SK-N-SH treated with all-trans-retinoic acid at 6 μM for 48 hours (cell line): Measurements from ENCODE around the gene HIF3A.

ENCODE experiments used
- ATAC-seq: fragments of 200-7000 bp; cut with Tn5 transposase; 3 replicates; pipeline ENCODE4 v1.9.1; 2020; ENCODE audit warnings: mild to moderate bottlenecking, moderate library complexity
- ARNTL ChIP-seq: fragments of 450-650 bp; formaldehyde crosslinking; IDR thresholded peaks from 2 replicates; pipeline ENCODE4 v1.5.0; 2020; ENCODE audit warnings: low read depth, mild to moderate bottlenecking, moderate library complexity, borderline replicate concordance
- BACH2 ChIP-seq: fragments of 250-450 bp; sonication (Bioruptor Pico); IDR thresholded peaks from 2 replicates; pipeline ENCODE4 v1.9.0; 2021; ENCODE audit warnings: mild to moderate bottlenecking, borderline replicate concordance
- CSDC2 ChIP-seq: fragments of 250-450 bp; sonication (Bioruptor Pico); IDR thresholded peaks from 2 replicates; pipeline ENCODE4 v1.5.0; 2020; ENCODE audit warnings: mild to moderate bottlenecking, moderate library complexity
- ESRRG ChIP-seq: fragments of 250-450 bp; sonication (Bioruptor Pico); IDR thresholded peaks from 2 replicates; pipeline ENCODE4 v1.6.1; 2021; ENCODE audit warnings: mild to moderate bottlenecking
- GLIS3 ChIP-seq: fragments of 250-450 bp; sonication (Bioruptor Pico); IDR thresholded peaks from 2 replicates; pipeline ENCODE4 v1.5.0; 2020; ENCODE audit warnings: mild to moderate bottlenecking, moderate library complexity
- PPARA ChIP-seq: fragments of 250-450 bp; sonication (Bioruptor Pico); IDR thresholded peaks from 2 replicates; pipeline ENCODE4 v1.5.0; 2020; ENCODE audit warnings: mild to moderate bottlenecking, borderline replicate concordance
- RARB ChIP-seq: fragments of 250-450 bp; sonication (Bioruptor Pico); IDR thresholded peaks from 2 replicates; pipeline ENCODE4 v1.8.0; 2021; ENCODE audit warnings: mild to moderate bottlenecking, moderate library complexity
- TCF4 ChIP-seq: fragments of 250-450 bp; sonication (Bioruptor Pico); IDR thresholded peaks from 2 replicates; pipeline ENCODE4 v1.8.0; 2021; ENCODE audit warnings: mild to moderate bottlenecking, moderate library complexity, borderline replicate concordance
- TOX ChIP-seq: fragments of 250-450 bp; sonication (Bioruptor Pico); IDR thresholded peaks from 2 replicates; pipeline ENCODE4 v1.8.0; 2021; ENCODE audit warnings: mild to moderate bottlenecking, moderate library complexity, borderline replicate concordance
- ZC3H10 ChIP-seq: fragments of 250-450 bp; sonication (Bioruptor Pico); IDR thresholded peaks from 2 replicates; pipeline ENCODE4 v1.5.1; 2021; ENCODE audit warnings: mild to moderate bottlenecking, moderate library complexity
- ZFP3 ChIP-seq: fragments of 250-450 bp; sonication (Bioruptor Pico); IDR thresholded peaks from 2 replicates; pipeline ENCODE4 v1.5.0; 2020; ENCODE audit warnings: mild to moderate bottlenecking, moderate library complexity
- ZFP30 ChIP-seq: fragments of 450-650 bp; formaldehyde crosslinking; IDR thresholded peaks from 2 replicates; pipeline ENCODE4 v1.5.0; 2022; ENCODE audit warnings: mild to moderate bottlenecking, moderate library complexity
- ZNF565 ChIP-seq: fragments of 450-650 bp; formaldehyde crosslinking; conservative IDR thresholded peaks from 2 replicates; pipeline ENCODE4 v1.5.0; 2020; ENCODE audit warnings: low read depth, mild to moderate bottlenecking, moderate library complexity
- ZNF70 ChIP-seq: fragments of 450-650 bp; formaldehyde crosslinking; IDR thresholded peaks from 2 replicates; pipeline ENCODE4 v1.5.0; 2020; ENCODE audit warnings: mild to moderate bottlenecking, moderate library complexity
- ZNF8 ChIP-seq: fragments of 450-650 bp; formaldehyde crosslinking; IDR thresholded peaks from 2 replicates; pipeline ENCODE4 v1.5.0; 2020; ENCODE audit warnings: mild to moderate bottlenecking, moderate library complexity
- TF ChIP-seq, protein P1 (sequence below): fragments of 250-450 bp; sonication (Bioruptor Pico); IDR thresholded peaks from 2 replicates; pipeline ENCODE4 v1.8.0; 2020; ENCODE audit warnings: mild to moderate bottlenecking, moderate library complexity, borderline replicate concordance
- TF ChIP-seq, protein P2 (sequence below): fragments of 250-450 bp; sonication (Bioruptor Pico); IDR thresholded peaks from 2 replicates; pipeline ENCODE4 v1.5.0; 2020; ENCODE audit warnings: mild to moderate bottlenecking, moderate library complexity
- TF ChIP-seq, protein P3 (sequence below): fragments of 250-450 bp; sonication (Bioruptor Pico); IDR thresholded peaks from 2 replicates; pipeline ENCODE4 v1.8.0; 2021; ENCODE audit warnings: low read depth, mild to moderate bottlenecking, moderate library complexity, borderline replicate concordance
- TF ChIP-seq, protein P4 (sequence below): fragments of 250-450 bp; sonication (Bioruptor Pico); IDR thresholded peaks from 2 replicates; pipeline ENCODE4 v1.5.1; 2020; ENCODE audit warnings: low read depth, mild to moderate bottlenecking, moderate library complexity
- TF ChIP-seq, protein P5 (sequence below): fragments of 250-450 bp; sonication (Bioruptor Pico); IDR thresholded peaks from 2 replicates; pipeline ENCODE4 v1.5.1; 2021; ENCODE audit warnings: mild to moderate bottlenecking, moderate library complexity

HIF3A gene

DNA sequence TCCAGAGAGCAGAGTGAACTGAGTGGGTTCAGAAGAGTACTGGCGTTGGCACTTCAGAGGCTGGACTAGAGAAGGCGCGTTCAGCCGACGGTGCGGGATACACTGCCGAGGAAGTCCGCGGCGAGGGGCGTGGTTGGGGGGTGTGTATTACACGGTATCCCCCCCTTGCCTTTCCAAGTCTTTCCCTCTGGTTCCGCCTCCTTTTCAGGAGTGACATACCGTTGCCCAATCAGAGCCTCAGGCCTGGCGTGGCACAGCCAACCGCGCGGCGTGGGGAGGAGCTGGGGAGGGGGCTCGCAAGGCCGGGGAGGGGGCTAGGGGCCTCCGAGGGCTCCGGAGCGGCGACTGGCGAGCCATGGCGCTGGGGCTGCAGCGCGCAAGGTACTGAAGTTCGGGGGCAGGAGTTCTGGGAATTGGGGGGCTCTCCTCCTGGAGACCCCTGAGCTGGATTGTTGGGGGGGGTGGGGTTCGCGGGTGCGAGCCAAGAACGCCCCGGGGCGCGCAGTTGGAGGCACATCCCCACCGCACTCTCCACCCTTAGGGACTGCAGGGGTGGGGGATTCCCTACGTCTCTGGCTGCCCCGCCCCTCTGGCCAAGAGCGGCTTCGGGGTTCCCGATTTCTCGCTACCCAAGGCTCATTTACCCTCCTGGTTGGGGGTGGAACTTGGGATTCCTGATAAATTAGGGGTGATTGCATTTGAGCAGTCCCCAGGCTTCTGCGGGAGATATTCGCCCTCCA, at the start of gene HIF3A:
TSS of gene HIF3A (plus strand) at position 321 of the 740 bp plus-strand sequence. CDS start at position 356, 35 bp downstream.
- TF ChIP-seq TCF4 (CRISPR knock-in tag) (no peak), ZFP30 (CRISPR knock-in tag) (no peak), ZNF565 (CRISPR knock-in tag) (no peak), GLIS3 (CRISPR knock-in tag) (no peak), RARB (no peak), ZFP3 (no peak), ZNF70 (CRISPR knock-in tag) (no peak), ESRRG (CRISPR knock-in tag) (no peak)
- TF ChIP-seq, protein P1, sequence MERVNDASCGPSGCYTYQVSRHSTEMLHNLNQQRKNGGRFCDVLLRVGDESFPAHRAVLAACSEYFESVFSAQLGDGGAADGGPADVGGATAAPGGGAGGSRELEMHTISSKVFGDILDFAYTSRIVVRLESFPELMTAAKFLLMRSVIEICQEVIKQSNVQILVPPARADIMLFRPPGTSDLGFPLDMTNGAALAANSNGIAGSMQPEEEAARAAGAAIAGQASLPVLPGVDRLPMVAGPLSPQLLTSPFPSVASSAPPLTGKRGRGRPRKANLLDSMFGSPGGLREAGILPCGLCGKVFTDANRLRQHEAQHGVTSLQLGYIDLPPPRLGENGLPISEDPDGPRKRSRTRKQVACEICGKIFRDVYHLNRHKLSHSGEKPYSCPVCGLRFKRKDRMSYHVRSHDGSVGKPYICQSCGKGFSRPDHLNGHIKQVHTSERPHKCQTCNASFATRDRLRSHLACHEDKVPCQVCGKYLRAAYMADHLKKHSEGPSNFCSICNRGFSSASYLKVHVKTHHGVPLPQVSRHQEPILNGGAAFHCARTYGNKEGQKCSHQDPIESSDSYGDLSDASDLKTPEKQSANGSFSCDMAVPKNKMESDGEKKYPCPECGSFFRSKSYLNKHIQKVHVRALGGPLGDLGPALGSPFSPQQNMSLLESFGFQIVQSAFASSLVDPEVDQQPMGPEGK (CRISPR knock-in tag) = no peak
- TF ChIP-seq, protein P2, sequence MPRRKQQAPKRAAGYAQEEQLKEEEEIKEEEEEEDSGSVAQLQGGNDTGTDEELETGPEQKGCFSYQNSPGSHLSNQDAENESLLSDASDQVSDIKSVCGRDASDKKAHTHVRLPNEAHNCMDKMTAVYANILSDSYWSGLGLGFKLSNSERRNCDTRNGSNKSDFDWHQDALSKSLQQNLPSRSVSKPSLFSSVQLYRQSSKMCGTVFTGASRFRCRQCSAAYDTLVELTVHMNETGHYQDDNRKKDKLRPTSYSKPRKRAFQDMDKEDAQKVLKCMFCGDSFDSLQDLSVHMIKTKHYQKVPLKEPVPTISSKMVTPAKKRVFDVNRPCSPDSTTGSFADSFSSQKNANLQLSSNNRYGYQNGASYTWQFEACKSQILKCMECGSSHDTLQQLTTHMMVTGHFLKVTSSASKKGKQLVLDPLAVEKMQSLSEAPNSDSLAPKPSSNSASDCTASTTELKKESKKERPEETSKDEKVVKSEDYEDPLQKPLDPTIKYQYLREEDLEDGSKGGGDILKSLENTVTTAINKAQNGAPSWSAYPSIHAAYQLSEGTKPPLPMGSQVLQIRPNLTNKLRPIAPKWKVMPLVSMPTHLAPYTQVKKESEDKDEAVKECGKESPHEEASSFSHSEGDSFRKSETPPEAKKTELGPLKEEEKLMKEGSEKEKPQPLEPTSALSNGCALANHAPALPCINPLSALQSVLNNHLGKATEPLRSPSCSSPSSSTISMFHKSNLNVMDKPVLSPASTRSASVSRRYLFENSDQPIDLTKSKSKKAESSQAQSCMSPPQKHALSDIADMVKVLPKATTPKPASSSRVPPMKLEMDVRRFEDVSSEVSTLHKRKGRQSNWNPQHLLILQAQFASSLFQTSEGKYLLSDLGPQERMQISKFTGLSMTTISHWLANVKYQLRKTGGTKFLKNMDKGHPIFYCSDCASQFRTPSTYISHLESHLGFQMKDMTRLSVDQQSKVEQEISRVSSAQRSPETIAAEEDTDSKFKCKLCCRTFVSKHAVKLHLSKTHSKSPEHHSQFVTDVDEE (CRISPR knock-in tag) = no peak
- TF ChIP-seq, protein P3, sequence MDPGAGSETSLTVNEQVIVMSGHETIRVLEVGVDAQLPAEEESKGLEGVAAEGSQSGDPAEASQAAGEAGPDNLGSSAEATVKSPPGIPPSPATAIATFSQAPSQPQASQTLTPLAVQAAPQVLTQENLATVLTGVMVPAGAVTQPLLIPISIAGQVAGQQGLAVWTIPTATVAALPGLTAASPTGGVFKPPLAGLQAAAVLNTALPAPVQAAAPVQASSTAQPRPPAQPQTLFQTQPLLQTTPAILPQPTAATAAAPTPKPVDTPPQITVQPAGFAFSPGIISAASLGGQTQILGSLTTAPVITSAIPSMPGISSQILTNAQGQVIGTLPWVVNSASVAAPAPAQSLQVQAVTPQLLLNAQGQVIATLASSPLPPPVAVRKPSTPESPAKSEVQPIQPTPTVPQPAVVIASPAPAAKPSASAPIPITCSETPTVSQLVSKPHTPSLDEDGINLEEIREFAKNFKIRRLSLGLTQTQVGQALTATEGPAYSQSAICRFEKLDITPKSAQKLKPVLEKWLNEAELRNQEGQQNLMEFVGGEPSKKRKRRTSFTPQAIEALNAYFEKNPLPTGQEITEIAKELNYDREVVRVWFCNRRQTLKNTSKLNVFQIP (CRISPR knock-in tag) = no peak
- ATAC-seq = peak; percentile 76

DNA sequence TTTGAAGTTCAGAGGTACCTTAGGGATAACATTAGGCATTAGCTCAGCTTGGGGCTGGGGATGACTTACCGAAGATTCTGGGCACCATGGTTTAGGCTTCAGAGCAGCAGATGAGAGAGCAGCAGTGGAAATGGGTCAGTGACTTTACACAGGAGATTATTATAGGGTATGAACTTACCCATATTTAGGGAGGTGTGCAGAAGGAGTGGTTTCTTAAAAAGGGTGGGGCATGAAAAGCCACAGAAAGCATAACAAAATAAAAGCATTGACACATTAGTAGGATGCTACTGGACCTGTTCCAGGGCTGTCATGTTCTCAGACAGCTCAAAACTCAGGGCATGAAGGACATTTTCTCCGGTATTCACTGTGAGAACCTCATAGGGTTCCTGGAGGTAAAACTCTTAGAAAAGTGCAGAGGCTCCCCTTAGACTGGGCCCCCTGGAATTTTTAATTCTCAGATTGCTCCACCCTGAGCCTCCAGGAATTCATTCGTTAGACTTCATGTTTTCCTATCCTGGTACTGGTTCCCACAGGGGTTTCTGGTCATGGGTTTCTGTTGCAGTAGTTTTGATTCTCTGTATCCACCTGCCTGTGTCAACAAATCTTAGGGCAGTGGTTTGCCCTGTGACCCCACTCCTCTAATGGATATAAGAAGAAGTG, 46.6 kb upstream of the HIF3A start:
- no peak for ATAC-seq
- no peak for TF ChIP-seq TOX (CRISPR knock-in tag)
- TF ChIP-seq, protein P2 (CRISPR knock-in tag) = no peak
- no peak for TF ChIP-seq PPARA (CRISPR knock-in tag)
- no peak for TF ChIP-seq BACH2
- TF ChIP-seq ZC3H10 (CRISPR knock-in tag) = no peak
- TF ChIP-seq, protein P4, sequence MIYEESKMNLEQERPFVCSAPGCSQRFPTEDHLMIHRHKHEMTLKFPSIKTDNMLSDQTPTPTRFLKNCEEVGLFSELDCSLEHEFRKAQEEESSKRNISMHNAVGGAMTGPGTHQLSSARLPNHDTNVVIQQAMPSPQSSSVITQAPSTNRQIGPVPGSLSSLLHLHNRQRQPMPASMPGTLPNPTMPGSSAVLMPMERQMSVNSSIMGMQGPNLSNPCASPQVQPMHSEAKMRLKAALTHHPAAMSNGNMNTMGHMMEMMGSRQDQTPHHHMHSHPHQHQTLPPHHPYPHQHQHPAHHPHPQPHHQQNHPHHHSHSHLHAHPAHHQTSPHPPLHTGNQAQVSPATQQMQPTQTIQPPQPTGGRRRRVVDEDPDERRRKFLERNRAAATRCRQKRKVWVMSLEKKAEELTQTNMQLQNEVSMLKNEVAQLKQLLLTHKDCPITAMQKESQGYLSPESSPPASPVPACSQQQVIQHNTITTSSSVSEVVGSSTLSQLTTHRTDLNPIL = no peak
- no peak for TF ChIP-seq CSDC2 (CRISPR knock-in tag)
- no peak for TF ChIP-seq ARNTL (CRISPR knock-in tag)
- TF ChIP-seq ZFP3 = no peak
- TF ChIP-seq, protein P1 (CRISPR knock-in tag) = no peak
- TF ChIP-seq TCF4 (CRISPR knock-in tag) = no peak
- TF ChIP-seq, protein P3 (CRISPR knock-in tag) = no peak
- TF ChIP-seq ZNF8 = no peak
- TF ChIP-seq ZNF70 (CRISPR knock-in tag) = no peak
- TF ChIP-seq, protein P5, sequence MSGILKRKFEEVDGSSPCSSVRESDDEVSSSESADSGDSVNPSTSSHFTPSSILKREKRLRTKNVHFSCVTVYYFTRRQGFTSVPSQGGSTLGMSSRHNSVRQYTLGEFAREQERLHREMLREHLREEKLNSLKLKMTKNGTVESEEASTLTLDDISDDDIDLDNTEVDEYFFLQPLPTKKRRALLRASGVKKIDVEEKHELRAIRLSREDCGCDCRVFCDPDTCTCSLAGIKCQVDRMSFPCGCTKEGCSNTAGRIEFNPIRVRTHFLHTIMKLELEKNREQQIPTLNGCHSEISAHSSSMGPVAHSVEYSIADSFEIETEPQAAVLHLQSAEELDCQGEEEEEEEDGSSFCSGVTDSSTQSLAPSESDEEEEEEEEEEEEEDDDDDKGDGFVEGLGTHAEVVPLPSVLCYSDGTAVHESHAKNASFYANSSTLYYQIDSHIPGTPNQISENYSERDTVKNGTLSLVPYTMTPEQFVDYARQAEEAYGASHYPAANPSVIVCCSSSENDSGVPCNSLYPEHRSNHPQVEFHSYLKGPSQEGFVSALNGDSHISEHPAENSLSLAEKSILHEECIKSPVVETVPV (CRISPR knock-in tag) = no peak
